HAP-1 (cell line): ENCODE measurements around the gene PRR9.
A peak's percentile ranks its signal among the peaks of the same experiment; 100 is the strongest.

ENCODE experiments used
- DNase-seq, 2 experiments: peaks; one replicate each; pipeline ENCODE4 v3.0.0-alpha.2; 2016 to 2020; ENCODE audit warnings: low spot score in 2 of 2
- H3K27me3 ChIP-seq: fragments of 250-450 bp; sonication (Bioruptor Pico); 2 replicates; pipeline ENCODE4 v1.5.1; 2020; ENCODE audit warnings: low read depth, mild to moderate bottlenecking, moderate library complexity
- H3K36me3 ChIP-seq: fragments of 250-450 bp; sonication (Bioruptor Pico); replicated peaks from 2 replicates; pipeline ENCODE4 v1.5.1; 2020; ENCODE audit warnings: mild to moderate bottlenecking
- H3K4me1 ChIP-seq: fragments of 250-450 bp; sonication (Bioruptor Pico); 2 replicates; pipeline ENCODE4 v1.5.1; 2020; ENCODE audit warnings: mild to moderate bottlenecking
- H3K4me3 ChIP-seq: fragments of 250-450 bp; sonication (Bioruptor Pico); 2 replicates; pipeline ENCODE4 v1.5.1; 2020; ENCODE audit warnings: mild to moderate bottlenecking, moderate library complexity
- H3K9me3 ChIP-seq: fragments of 250-450 bp; sonication (Bioruptor Pico); 2 replicates; pipeline ENCODE4 v1.5.1; 2020; ENCODE audit warnings: mild to moderate bottlenecking, moderate library complexity
- in situ Hi-C: fragments of 300-500 bp; cut with MboI; formaldehyde crosslinking; loops from 3 replicates; pipeline ENCODE4 v1.14.3; 2020; ENCODE audit warnings: low sequenced_read_pairs, inconsistent platforms, mixed read lengths

The PRR9 gene

DNA sequence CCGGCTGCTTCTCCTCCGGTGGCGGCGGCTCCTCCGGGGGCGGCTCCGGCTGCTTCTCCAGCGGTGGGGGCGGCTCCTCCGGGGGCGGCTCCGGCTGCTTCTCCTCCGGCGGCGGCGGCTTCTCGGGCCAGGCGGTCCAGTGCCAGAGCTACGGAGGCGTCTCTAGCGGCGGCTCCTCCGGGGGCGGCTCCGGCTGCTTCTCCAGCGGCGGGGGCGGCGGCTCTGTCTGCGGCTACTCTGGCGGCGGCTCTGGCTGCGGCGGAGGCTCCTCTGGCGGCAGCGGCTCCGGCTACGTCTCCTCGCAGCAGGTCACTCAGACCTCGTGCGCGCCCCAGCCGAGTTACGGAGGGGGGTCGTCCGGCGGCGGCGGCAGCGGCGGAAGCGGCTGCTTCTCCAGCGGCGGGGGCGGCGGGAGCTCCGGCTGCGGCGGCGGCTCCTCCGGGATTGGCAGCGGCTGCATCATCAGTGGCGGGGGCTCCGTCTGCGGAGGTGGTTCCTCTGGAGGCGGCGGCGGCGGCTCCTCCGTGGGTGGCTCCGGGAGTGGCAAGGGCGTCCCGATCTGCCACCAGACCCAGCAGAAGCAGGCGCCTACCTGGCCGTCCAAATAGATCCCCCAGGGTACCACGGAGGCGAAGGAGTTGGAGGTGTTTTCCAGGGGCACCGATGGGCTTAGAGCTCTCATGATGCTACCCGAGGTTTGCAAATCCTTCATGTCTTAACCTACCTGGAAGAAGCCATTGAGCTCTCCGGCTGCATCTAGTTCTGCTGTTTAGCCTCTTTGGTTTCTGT, 44.1 kb downstream of the PRR9 start:
- DNase-seq = peak in 1 of 2 experiments; percentile 38
- Histone ChIP-seq H3K4me3 (peak overlapping the region; percentile 27), H3K9me3 (no peaks in the 10 kb centered on the region), H3K27me3 (peaks cover 60% of the 10 kb centered on the region), H3K36me3 (no peaks in the 10 kb centered on the region), H3K4me1 (peaks cover 4% of the 10 kb centered on the region)
- in situ Hi-C loops = no loop called here

DNA sequence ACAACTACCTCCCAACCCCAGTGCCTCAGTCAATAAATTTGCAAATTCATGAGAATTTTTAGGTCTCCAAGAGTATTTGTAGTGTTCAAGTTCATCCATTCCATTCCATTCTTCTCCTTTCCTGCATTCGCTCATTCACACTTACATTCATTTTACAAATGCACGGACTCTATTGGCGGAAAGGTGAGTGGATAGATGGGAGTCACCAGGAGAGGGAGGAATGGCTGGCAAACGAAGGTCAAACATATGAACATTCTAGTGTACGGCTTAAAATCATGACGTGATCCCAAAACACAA, 44.6 kb downstream of the PRR9 start:
- Histone ChIP-seq H3K27me3 (peaks cover 60% of the 10 kb centered on the region), H3K9me3 (no peaks in the 10 kb centered on the region), H3K36me3 (no peaks in the 10 kb centered on the region), H3K4me3 (peak overlapping the region; percentile 27; the same call in 1 of the 2 replicates), H3K4me1 (peaks cover 4% of the 10 kb centered on the region)
- in situ Hi-C loops = no loop called here
- DNase-seq = no peak

GRCh38 chr1:153262462-153263157, 45.2 kb downstream of the PRR9 start:
- no peaks in the 10 kb centered on the region for H3K36me3 ChIP-seq
- no peak for DNase-seq
- peaks cover 4% of the 10 kb centered on the region for H3K4me1 ChIP-seq
- H3K27me3 ChIP-seq = peaks cover 60% of the 10 kb centered on the region
- in situ Hi-C loops = no loop called here
- H3K9me3 ChIP-seq = no peaks in the 10 kb centered on the region
- no peak overlapping the region for H3K4me3 ChIP-seq

DNA sequence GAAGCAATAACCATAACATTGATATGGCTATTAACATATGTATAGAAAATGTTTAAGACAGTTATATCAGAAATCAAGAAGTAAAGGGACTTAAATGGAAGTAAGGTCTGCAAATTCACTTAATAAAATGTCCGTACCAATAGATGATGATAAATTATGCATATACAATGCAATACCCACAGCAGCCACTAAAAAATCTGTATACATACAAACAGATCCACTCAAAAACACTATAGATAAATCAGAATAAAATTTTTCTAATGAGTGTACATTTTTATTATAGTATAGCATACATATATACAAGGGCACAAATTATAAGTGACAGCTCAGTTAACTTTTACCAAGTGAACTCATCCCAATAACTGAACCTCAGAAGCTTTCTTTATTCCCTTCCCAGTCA, 48.1 kb downstream of the PRR9 start:
- Histone ChIP-seq H3K27me3 (peaks cover 49% of the 10 kb centered on the region), H3K4me3 (no peak overlapping the region), H3K4me1 (peaks cover 4% of the 10 kb centered on the region), H3K36me3 (no peaks in the 10 kb centered on the region), H3K9me3 (no peaks in the 10 kb centered on the region)
- DNase-seq = no peak
- in situ Hi-C loops = no loop called here
